PC-9 (cell line): ENCODE data around the gene NCOA3. TPM values are rescaled to one million over a fixed set of nuclear protein-coding genes. Genes with fewer than 3 reads are reported as not detected.

Experiments
- BruUV-seq: library from RNA; stranded (reverse); fragments of 400-500 nt; replicated peaks from 2 replicates; lab custom pipeline; 2021; lab: Mats Ljungman, UMichigan
- CTCF ChIA-PET: fragments of 300-600 bp; sonication (Branson Sonifier 250); formaldehyde crosslinking; loops from one replicate; lab custom pipeline; 2022; ENCODE audit warnings: antibody characterized with exemption; lab: Charles Lee
- POLR2A ChIA-PET: fragments of 300-600 bp; sonication (Branson Sonifier 250); formaldehyde crosslinking; loops from one replicate; lab custom pipeline; 2022; ENCODE audit warnings: antibody characterized with exemption; ENCODE audit not compliant: unreplicated experiment; lab: Charles Lee
- DNase-seq, 2 experiments: peaks; one replicate each; pipeline versions ENCODE4 v3.0.0 to v3.0.0-alpha.2; 2015 to 2022; ENCODE audit warnings: mixed read lengths in 1 of 2
- H2AFZ ChIP-seq: fragments of 200-600 bp; sonication (generic); 2 replicates; pipeline ENCODE4 v1.8.1; 2017; ENCODE audit warnings: antibody characterized with exemption
- H3F3A ChIP-seq: fragments of 200-600 bp; sonication (generic); 2 replicates; pipeline ENCODE4 v1.8.1; 2017; ENCODE audit warnings: antibody characterized with exemption, mild to moderate bottlenecking, low read depth; ENCODE audit not compliant: insufficient read depth
- H3K27ac ChIP-seq: fragments of 200-600 bp; sonication (generic); 2 replicates; pipeline ENCODE4 v1.6.1; 2016; ENCODE audit warnings: mixed run types
- H3K27me3 ChIP-seq: fragments of 200-600 bp; sonication (generic); 2 replicates; pipeline ENCODE4 v1.6.1; 2016; ENCODE audit warnings: low read depth, mixed run types; ENCODE audit not compliant: insufficient read depth
- H3K36me3 ChIP-seq: fragments of 200-600 bp; sonication (generic); 2 replicates; pipeline ENCODE4 v1.6.1; 2016; ENCODE audit warnings: low read depth, mixed run types
- H3K4me1 ChIP-seq: fragments of 200-600 bp; sonication (generic); replicated peaks from 2 replicates; pipeline ENCODE4 v1.6.1; 2016; ENCODE audit warnings: mixed run types; ENCODE audit not compliant: insufficient read depth
- H3K4me2 ChIP-seq: fragments of 200-600 bp; sonication (generic); 2 replicates; pipeline ENCODE4 v1.6.1; 2017; ENCODE audit warnings: mixed run types
- H3K4me3 ChIP-seq: fragments of 200-600 bp; sonication (generic); 2 replicates; pipeline ENCODE4 v1.6.1; 2016; ENCODE audit warnings: mixed run types
- H3K79me2 ChIP-seq: fragments of 200-600 bp; sonication (generic); 2 replicates; pipeline ENCODE4 v1.6.1; 2017; ENCODE audit warnings: low read depth, mixed run types
- H3K9me2 ChIP-seq: fragments of 200-600 bp; sonication (generic); 2 replicates; pipeline ENCODE4 v1.8.1; 2017; ENCODE audit warnings: mild to moderate bottlenecking; ENCODE audit not compliant: insufficient read depth
- H3K9me3 ChIP-seq: fragments of 200-600 bp; sonication (generic); 2 replicates; pipeline ENCODE4 v1.8.1; 2016; ENCODE audit warnings: low read depth; ENCODE audit not compliant: insufficient read depth
- H4K20me1 ChIP-seq: fragments of 200-600 bp; sonication (generic); 2 replicates; pipeline ENCODE4 v1.8.1; 2017; ENCODE audit not compliant: insufficient read depth
- CTCF ChIP-seq: fragments of 200-600 bp; sonication (generic); conservative IDR thresholded peaks from 2 replicates; pipeline ENCODE4 v1.6.1; 2017; ENCODE audit warnings: mixed run types, antibody characterized with exemption, mild to moderate bottlenecking, moderate library complexity
- EZH2 ChIP-seq: fragments of 200-600 bp; sonication (generic); IDR thresholded peaks from 2 replicates; pipeline ENCODE4 v1.8.0; 2017; ENCODE audit warnings: antibody characterized with exemption, low read depth
- intact Hi-C: fragments of 100-400 bp; cut with micrococcal nuclease; formaldehyde crosslinking; loops from one replicate; pipeline ENCODE4 v1.10.0; 2022; ENCODE audit not compliant: unreplicated experiment
- total RNA-seq: library from RNA; stranded (reverse); gene quantifications from 2 replicates; pipeline ENCODE4 v1.2.3, GENCODE V29; 2021

Gene NCOA3
- total RNA-seq, 1 experiment from 2014 or later: 78.0 TPM

DNA sequence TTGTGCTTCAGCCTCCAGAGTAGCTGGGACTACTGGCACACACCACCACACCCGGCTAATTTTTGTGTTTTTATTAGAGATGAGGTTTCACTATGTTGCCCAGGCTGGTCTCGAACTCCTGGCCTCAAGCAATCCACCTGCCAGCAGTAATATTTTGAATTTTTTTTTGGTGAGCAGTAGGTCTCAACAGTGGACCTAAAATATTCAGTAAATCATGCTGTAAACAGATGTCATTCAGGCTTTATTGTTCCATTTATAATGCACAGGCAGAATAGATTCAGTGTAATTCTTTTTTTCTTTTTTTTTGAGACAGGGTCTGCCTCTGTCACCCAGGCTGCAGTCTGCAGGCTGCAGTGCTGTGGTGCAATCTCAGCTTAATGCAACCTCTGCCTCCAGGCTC is 69.7 kb downstream of the NCOA3 start:
- TF ChIP-seq EZH2 (no peak), CTCF (no peak)
- Histone ChIP-seq H3K27me3 (no peaks in the 10 kb centered on the region), H3F3A (peaks cover 68% of the 10 kb centered on the region), H3K4me3 (no peak overlapping the region), H3K36me3 (peaks cover 18% of the 10 kb centered on the region; the same call in 1 of the 2 replicates), H3K27ac (no peak overlapping the region), H3K9me2 (no peaks in the 10 kb centered on the region), H2AFZ (no peak overlapping the region), H4K20me1 (peaks cover 3% of the 10 kb centered on the region), H3K4me1 (peaks cover 62% of the 10 kb centered on the region), H3K4me2 (no peak overlapping the region), H3K9me3 (peaks cover 4% of the 10 kb centered on the region), H3K79me2 (peaks cover 100% of the 10 kb centered on the region)
- ChIA-PET POLR2A (no interaction called here), CTCF (interaction anchor here (0.7 kb wide), 1 partner anchor 35 kb away, joined by 3 read pairs; no protein-coding TSS in a partner anchor)
- no TSS peak for BruUV-seq
- no peak for DNase-seq
- intact Hi-C loops: no loop called here

DNA sequence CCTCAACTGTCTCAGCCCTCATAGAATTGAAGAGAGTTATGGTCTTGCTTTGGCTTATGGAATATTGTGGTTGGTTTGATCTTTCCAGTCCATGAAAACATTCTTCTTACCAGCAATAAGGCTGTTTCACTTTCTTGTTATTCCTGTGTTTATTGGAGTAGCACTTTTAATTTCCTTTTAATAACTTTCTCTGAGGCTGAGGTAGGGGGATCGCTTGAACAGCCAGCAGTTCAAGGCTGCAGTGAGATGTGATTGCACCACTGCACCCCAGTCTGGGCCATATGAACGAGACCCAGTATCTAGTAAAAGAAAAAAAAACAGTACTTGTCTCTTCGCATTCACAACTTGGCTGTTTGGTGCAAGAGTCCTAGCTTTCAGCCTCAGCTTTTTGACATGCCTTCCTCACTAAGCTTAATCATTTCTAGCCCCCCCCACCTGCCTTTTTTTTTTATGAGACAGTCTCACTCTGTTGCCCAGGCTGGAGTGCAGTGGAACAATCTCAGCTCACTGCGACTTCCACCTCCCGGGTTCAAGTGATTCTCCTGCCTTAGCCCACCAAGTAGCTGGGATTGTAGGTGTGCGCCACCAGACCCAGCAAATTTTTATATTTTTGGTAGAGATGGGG is 70.5 kb downstream of the NCOA3 start:
- no TSS peak for BruUV-seq

GRCh38 chr20:47573559-47573958 is 71.9 kb downstream of the NCOA3 start:
- Histone ChIP-seq H3F3A (peaks cover 59% of the 10 kb centered on the region), H3K4me1 (peaks cover 63% of the 10 kb centered on the region), H3K27me3 (no peaks in the 10 kb centered on the region), H3K9me3 (peaks cover 4% of the 10 kb centered on the region), H3K9me2 (no peaks in the 10 kb centered on the region), H2AFZ (no peak overlapping the region), H4K20me1 (no peaks in the 10 kb centered on the region; the same call in 1 of the 2 replicates), H3K36me3 (peaks cover 21% of the 10 kb centered on the region; the same call in 1 of the 2 replicates), H3K27ac (peak overlapping the region; percentile 43), H3K79me2 (peaks cover 100% of the 10 kb centered on the region), H3K4me2 (no peak overlapping the region), H3K4me3 (no peak overlapping the region)
- TF ChIP-seq CTCF (no peak), EZH2 (no peak)
- no peak for DNase-seq
- ChIA-PET CTCF (no interaction called here), POLR2A (no interaction called here)
- intact Hi-C loops: no loop called here
- no TSS peak for BruUV-seq

More for the DNA sequence above, 70.5 kb downstream of the NCOA3 start:
- no peak for DNase-seq
- Histone ChIP-seq H3K4me2 (no peak overlapping the region), H4K20me1 (no peaks in the 10 kb centered on the region; the same call in 1 of the 2 replicates), H3K36me3 (peaks cover 18% of the 10 kb centered on the region; the same call in 1 of the 2 replicates), H3K27ac (no peak overlapping the region), H3K27me3 (no peaks in the 10 kb centered on the region), H3K4me1 (peaks cover 63% of the 10 kb centered on the region), H3K4me3 (no peak overlapping the region), H3K9me3 (peaks cover 4% of the 10 kb centered on the region), H2AFZ (no peak overlapping the region), H3K9me2 (no peaks in the 10 kb centered on the region), H3K79me2 (peaks cover 100% of the 10 kb centered on the region), H3F3A (peaks cover 66% of the 10 kb centered on the region)
- POLR2A ChIA-PET: interaction anchor here (0.6 kb wide), 1 partner anchor 387 kb away, joined by 19 read pairs; no protein-coding TSS in a partner anchor
- TF ChIP-seq EZH2 (no peak), CTCF (no peak)
- CTCF ChIA-PET: interaction anchor here (0.7 kb wide), 1 partner anchor 34 kb away, joined by 3 read pairs; no protein-coding TSS in a partner anchor
- intact Hi-C loops: no loop called here
